ENCODE results near the gene CCDC74B.

- TF ChIP-seq CTCF (IDR thresholded peaks at IDR 0.05) = no peak
- TF ChIP-seq EP300 (IDR thresholded peaks at IDR 0.05) = no peak
Observed at GRCh38 chr2:130154773-130155765, 10.2 kb upstream of the CCDC74B start.
